ENCODE data around the gene ST3GAL3. TPM values are rescaled to one million over a fixed set of nuclear protein-coding genes. Genes with fewer than 3 reads are reported as not detected.

The ST3GAL3 gene
- total RNA-seq, 1 donor from 2014 or later = 16.5 TPM

- Mint-ChIP-seq H3K27me3 (ENCODE audit: unreplicated experiment) (no peaks in the 10 kb centered on the region), H3K36me3 (ENCODE audit: unreplicated experiment) (peaks cover 5% of the 10 kb centered on the region), H3K4me3 (ENCODE audit: unreplicated experiment) (no peak overlapping the region), H3K4me1 (ENCODE audit: low read depth, unreplicated experiment) (no peaks in the 10 kb centered on the region), H3K9me3 (ENCODE audit: unreplicated experiment) (peaks cover 1% of the 10 kb centered on the region), H3K27ac (ENCODE audit: unreplicated experiment) (no peak overlapping the region)
- TF ChIP-seq, protein P1, sequence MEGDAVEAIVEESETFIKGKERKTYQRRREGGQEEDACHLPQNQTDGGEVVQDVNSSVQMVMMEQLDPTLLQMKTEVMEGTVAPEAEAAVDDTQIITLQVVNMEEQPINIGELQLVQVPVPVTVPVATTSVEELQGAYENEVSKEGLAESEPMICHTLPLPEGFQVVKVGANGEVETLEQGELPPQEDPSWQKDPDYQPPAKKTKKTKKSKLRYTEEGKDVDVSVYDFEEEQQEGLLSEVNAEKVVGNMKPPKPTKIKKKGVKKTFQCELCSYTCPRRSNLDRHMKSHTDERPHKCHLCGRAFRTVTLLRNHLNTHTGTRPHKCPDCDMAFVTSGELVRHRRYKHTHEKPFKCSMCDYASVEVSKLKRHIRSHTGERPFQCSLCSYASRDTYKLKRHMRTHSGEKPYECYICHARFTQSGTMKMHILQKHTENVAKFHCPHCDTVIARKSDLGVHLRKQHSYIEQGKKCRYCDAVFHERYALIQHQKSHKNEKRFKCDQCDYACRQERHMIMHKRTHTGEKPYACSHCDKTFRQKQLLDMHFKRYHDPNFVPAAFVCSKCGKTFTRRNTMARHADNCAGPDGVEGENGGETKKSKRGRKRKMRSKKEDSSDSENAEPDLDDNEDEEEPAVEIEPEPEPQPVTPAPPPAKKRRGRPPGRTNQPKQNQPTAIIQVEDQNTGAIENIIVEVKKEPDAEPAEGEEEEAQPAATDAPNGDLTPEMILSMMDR (IDR thresholded peaks at IDR 0.05; ENCODE audit: partially characterized antibody, unreplicated experiment) = no peak
- DNase-seq = no peak
These were observed 34.1 kb upstream of the ST3GAL3 start for GRCh38 chr1:43673261-43673660.

DNA sequence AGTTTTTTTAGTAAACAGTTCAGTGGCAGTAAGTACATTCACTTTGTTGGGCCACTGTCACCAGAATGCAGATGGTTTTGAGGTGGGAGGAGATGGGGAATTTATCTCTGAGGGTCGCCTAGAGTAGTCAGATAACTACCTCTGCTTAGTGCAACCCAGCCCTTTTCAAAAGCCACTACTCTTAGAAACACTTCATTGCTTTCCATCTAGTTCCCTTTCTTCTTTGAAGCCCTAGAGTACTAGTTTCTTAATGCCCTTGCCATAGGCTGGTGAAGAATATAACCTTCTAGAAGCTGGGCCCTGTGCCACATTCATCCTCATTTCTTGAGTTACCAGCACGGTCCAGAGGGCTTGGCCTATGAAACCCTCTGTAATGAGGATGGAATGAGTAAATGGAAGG is 28.4 kb upstream of the ST3GAL3 start:
- Mint-ChIP-seq H3K4me3 (ENCODE audit: unreplicated experiment) (no peak overlapping the region), H3K4me1 (ENCODE audit: low read depth, unreplicated experiment) (no peaks in the 10 kb centered on the region), H3K27ac (ENCODE audit: unreplicated experiment) (no peak overlapping the region), H3K27me3 (ENCODE audit: unreplicated experiment) (peaks cover 2% of the 10 kb centered on the region), H3K9me3 (ENCODE audit: unreplicated experiment) (peaks cover 1% of the 10 kb centered on the region), H3K36me3 (ENCODE audit: unreplicated experiment) (no peaks in the 10 kb centered on the region)
- DNase-seq = no peak
- TF ChIP-seq, protein P1 (IDR thresholded peaks at IDR 0.05; ENCODE audit: partially characterized antibody, unreplicated experiment) = no peak

- Mint-ChIP-seq H3K27me3 (ENCODE audit: unreplicated experiment) (peaks cover 7% of the 10 kb centered on the region), H3K9me3 (ENCODE audit: unreplicated experiment) (peaks cover 5% of the 10 kb centered on the region), H3K4me1 (ENCODE audit: low read depth, unreplicated experiment) (peaks cover 5% of the 10 kb centered on the region), H3K4me3 (ENCODE audit: unreplicated experiment) (no peak overlapping the region), H3K27ac (ENCODE audit: unreplicated experiment) (no peak overlapping the region), H3K36me3 (ENCODE audit: unreplicated experiment) (peaks cover 11% of the 10 kb centered on the region)
- DNase-seq = no peak
- TF ChIP-seq, protein P1 (IDR thresholded peaks at IDR 0.05; ENCODE audit: partially characterized antibody, unreplicated experiment) = no peak
These were observed 23.8 kb upstream of the ST3GAL3 start for GRCh38 chr1:43683560-43683959.

DNA sequence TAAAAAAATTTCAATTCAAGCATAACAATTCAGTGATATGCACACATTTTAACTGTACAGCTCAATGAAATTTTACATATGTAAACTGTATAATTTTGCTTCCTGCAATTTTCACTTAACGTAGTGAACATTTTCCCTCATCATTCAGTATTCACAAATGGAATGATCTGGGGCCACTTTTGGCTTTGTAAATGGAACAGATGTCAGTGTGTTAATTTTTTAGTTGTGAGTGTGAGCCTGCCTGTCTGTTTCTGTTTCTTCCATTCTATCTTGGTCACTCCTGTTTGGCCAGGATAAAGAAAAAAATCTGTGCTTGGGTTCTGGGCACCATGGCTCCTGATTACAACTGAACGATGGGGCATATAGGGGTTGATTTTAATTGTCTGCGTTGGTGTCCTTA is 20.5 kb upstream of the ST3GAL3 start:
- H3K36me3 Mint-ChIP-seq (ENCODE audit: unreplicated experiment) = peaks cover 11% of the 10 kb centered on the region

DNA sequence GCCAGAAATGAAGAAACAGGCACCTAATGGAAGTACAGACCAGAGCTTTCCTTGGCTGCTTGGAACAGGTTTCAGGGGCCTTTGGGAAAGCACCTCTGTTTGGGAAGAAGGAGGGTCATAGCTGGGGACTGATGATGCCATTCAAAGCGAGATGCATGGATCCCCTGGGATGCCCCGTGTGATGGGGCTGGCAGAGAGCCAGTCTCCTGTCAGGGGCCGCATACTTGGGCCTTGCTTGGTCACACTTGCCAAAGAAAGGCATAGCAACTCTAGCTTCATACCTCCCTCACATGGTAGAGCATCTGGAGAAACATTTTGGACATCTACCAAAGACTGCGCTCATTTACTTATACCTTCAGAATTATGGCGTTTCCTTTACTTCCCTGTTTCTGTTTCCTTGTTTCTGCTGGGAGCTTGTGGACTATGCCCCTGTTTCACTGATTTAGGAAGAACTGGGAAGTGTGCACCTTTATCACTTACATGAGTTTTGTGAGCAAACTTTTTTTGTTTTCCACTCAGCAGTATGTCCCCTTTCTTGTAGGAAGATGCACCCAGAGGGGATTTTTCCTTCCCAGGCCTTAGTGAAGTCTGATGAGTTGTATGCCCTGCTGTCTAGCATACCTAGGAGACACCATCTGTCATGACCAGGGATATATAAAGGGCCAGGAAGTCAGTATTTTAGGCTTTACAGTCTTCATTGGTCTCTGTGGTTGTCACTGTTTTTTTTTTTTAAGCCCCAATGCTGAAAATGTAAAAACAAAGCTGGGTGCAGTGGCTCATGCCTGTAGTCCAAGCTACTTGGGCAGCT is 19.8 kb upstream of the ST3GAL3 start:
- Mint-ChIP-seq H3K9me3 (ENCODE audit: unreplicated experiment) (peaks cover 8% of the 10 kb centered on the region), H3K36me3 (ENCODE audit: unreplicated experiment) (peaks cover 11% of the 10 kb centered on the region), H3K4me1 (ENCODE audit: low read depth, unreplicated experiment) (peaks cover 5% of the 10 kb centered on the region), H3K27ac (ENCODE audit: unreplicated experiment) (no peak overlapping the region), H3K4me3 (ENCODE audit: unreplicated experiment) (no peak overlapping the region), H3K27me3 (ENCODE audit: unreplicated experiment) (peaks cover 5% of the 10 kb centered on the region)
- TF ChIP-seq, protein P1 (IDR thresholded peaks at IDR 0.05; ENCODE audit: partially characterized antibody, unreplicated experiment) = no peak
- DNase-seq = no peak

More for the DNA sequence above, 20.5 kb upstream of the ST3GAL3 start:
- peaks cover 5% of the 10 kb centered on the region for H3K9me3 Mint-ChIP-seq (ENCODE audit: unreplicated experiment)
- H3K4me3 Mint-ChIP-seq (ENCODE audit: unreplicated experiment) = no peak overlapping the region
- TF ChIP-seq, protein P1 (IDR thresholded peaks at IDR 0.05; ENCODE audit: partially characterized antibody, unreplicated experiment) = no peak
- no peak overlapping the region for H3K27ac Mint-ChIP-seq (ENCODE audit: unreplicated experiment)
- no peak for DNase-seq
- peaks cover 5% of the 10 kb centered on the region for H3K27me3 Mint-ChIP-seq (ENCODE audit: unreplicated experiment)
- peaks cover 5% of the 10 kb centered on the region for H3K4me1 Mint-ChIP-seq (ENCODE audit: low read depth, unreplicated experiment)
